K562 (cell line): Measurements from ENCODE around the gene KHNYN. TPM values are rescaled to one million over a fixed set of nuclear protein-coding genes. Genes with fewer than 3 reads are reported as not detected.
A peak's percentile ranks its signal among the peaks of the same experiment; 100 is the strongest.

Source experiments
- ATAC-seq: fragments of 200-7000 bp; cut with Tn5 transposase; 3 replicates; pipeline ENCODE4 v1.9.1; 2020; ENCODE audit warnings: moderate library complexity
- BruUV-seq: library from RNA; stranded (reverse); fragments of 400-500 nt; replicated peaks from 2 replicates; lab custom pipeline; 2021; lab: Mats Ljungman, UMichigan
- CTCF ChIA-PET: fragments of 300-600 bp; formaldehyde crosslinking; extraction: SDS; loops from one replicate; lab custom pipeline; 2021; ENCODE audit warnings: low intra/inter-chr PET ratio; lab: Yijun Ruan, JAX
- POLR2A ChIA-PET: fragments of 300-600, 350-650 bp; sonication (Branson Sonifier 250); formaldehyde crosslinking; extraction: SDS; loops from one replicate; lab custom pipeline; 2021; ENCODE audit warnings: antibody characterized with exemption, inconsistent platforms; lab: Yijun Ruan, JAX
- DNase-seq, 4 experiments: peaks; one replicate each; pipeline versions ENCODE4 v3.0.0 to v3.0.0-alpha.2; 2011 to 2018; ENCODE audit warnings: low spot score in 3 of 4, mixed read lengths in 3 of 4; ENCODE audit errors: extremely low read depth in 1 of 4
- FAIRE-seq: peaks from 2 replicates; lab custom pipeline; 2011; peaks lifted over from hg19 to GRCh38; lab: Jason Lieb, UNC
- H2AFZ ChIP-seq: 2 replicates; pipeline ENCODE4 v1.6.0; 2011; ENCODE audit warnings: low read depth, low read length, control low read depth, inconsistent platforms
- H3K27ac ChIP-seq: fragments of 200-600 bp; 3 replicates; pipeline ENCODE4 v1.8.0; 2011; ENCODE audit warnings: low read depth, mild to moderate bottlenecking, control low read depth, inconsistent platforms, low read length, moderate library complexity, mixed read lengths; ENCODE audit errors: extremely low read depth
- H3K27me3 ChIP-seq, 2 experiments: fragments of 300-600 bp in 1 of 2; 2 replicates in 1 of 2; 3 replicates in 1 of 2; pipeline versions ENCODE4 v1.6.0 to v1.8.0; 2011; ENCODE audit warnings: inconsistent platforms in 2 of 2, low read length in 2 of 2, mild to moderate bottlenecking in 1 of 2, mixed read lengths in 1 of 2, moderate library complexity in 1 of 2; ENCODE audit not compliant: control insufficient read depth in 2 of 2, insufficient read depth in 2 of 2
- H3K36me3 ChIP-seq: fragments of 300-600 bp; 3 replicates; pipeline ENCODE4 v1.8.0; 2011; ENCODE audit warnings: mild to moderate bottlenecking, low read length, inconsistent platforms; ENCODE audit not compliant: control insufficient read depth, insufficient read depth
- H3K4me1 ChIP-seq, 2 experiments: fragments of 200-600 bp in 1 of 2; replicated peaks in 1 of 2; 2 replicates in 1 of 2; 3 replicates in 1 of 2; pipeline versions ENCODE4 v1.5.1 to v1.8.0; 2011; ENCODE audit warnings: inconsistent platforms in 2 of 2, low read length in 2 of 2, mild to moderate bottlenecking in 1 of 2, mixed read lengths in 1 of 2, moderate library complexity in 1 of 2; ENCODE audit not compliant: control insufficient read depth in 2 of 2, insufficient read depth in 2 of 2
- H3K4me2 ChIP-seq: 2 replicates; pipeline ENCODE4 v1.6.1; 2011; ENCODE audit warnings: low read length, control low read depth, inconsistent platforms, mixed read lengths; ENCODE audit not compliant: insufficient read depth
- H3K4me3 ChIP-seq: fragments of 200-600 bp; sonication (generic), shearing (Covaris generic); 2 replicates; pipeline ENCODE4 v1.5.1; 2016; ENCODE audit warnings: control low read depth, inconsistent platforms
- H3K79me2 ChIP-seq: fragments of 200-600 bp; 3 replicates; pipeline ENCODE4 v1.8.0; 2011; ENCODE audit warnings: low read length, inconsistent platforms; ENCODE audit not compliant: control insufficient read depth, insufficient read depth
- H3K9ac ChIP-seq, 2 experiments: 2 replicates each; pipeline versions ENCODE4 v1.6.0 to v1.6.1; 2011; ENCODE audit warnings: low read depth in 2 of 2, low read length in 2 of 2, control low read depth in 1 of 2, inconsistent platforms in 1 of 2, mild to moderate bottlenecking in 1 of 2, mixed read lengths in 1 of 2; ENCODE audit not compliant: insufficient read depth in 1 of 2
- H3K9me1 ChIP-seq: one replicate; pipeline ENCODE4 v1.6.0; 2011; ENCODE audit warnings: inconsistent platforms, mild to moderate bottlenecking, low read length, moderate library complexity; ENCODE audit not compliant: control insufficient read depth, insufficient read depth
- H3K9me3 ChIP-seq: replicated peaks from 2 replicates; pipeline ENCODE4 v1.5.1; 2011; ENCODE audit warnings: low read depth, low read length, inconsistent platforms; ENCODE audit not compliant: control insufficient read depth, insufficient read depth
- H4K20me1 ChIP-seq: replicated peaks from 2 replicates; pipeline ENCODE4 v1.6.1; 2011; ENCODE audit warnings: low read length, inconsistent platforms, mixed read lengths; ENCODE audit not compliant: control insufficient read depth, insufficient read depth
- C11orf30 ChIP-seq: fragments of 450-650 bp; IDR thresholded peaks from 2 replicates; pipeline ENCODE4 v1.6.1; 2016; ENCODE audit warnings: low read depth, mild to moderate bottlenecking
- MAFG ChIP-seq: fragments of 450-650 bp; conservative IDR thresholded peaks from 2 replicates; pipeline ENCODE4 v1.6.1; 2016; ENCODE audit warnings: missing genetic modification characterization, missing compliant biosample characterization
- MAFK ChIP-seq: IDR thresholded peaks from 2 replicates; pipeline ENCODE4 v1.6.1; 2011; ENCODE audit warnings: low read length, improper control_type of control experiment
- ZNF316 ChIP-seq: fragments of 450-650 bp; IDR thresholded peaks from 2 replicates; pipeline ENCODE4 v1.6.1; 2016
- whole genome bisulfite sequencing: fragments of 100-300 bp; shearing (Covaris generic); methylation state at CpG from one replicate; pipeline ENCODE4 v1.1.6; 2016; ENCODE audit warnings: low coverage, mixed read lengths; ENCODE audit not compliant: insufficient coverage; ENCODE audit errors: missing lambda C conversion rate; 5-methylcytosine and 5-hydroxymethylcytosine counted together
- in situ Hi-C: fragments of 300-500 bp; cut with MboI; formaldehyde crosslinking; loops from 4 replicates; pipeline ENCODE4 v1.15.0; 2018; ENCODE audit warnings: inconsistent platforms, mixed read lengths
- intact Hi-C: fragments of 100-400 bp; cut with micrococcal nuclease; formaldehyde crosslinking; loops from 2 replicates; pipeline ENCODE4 v1.14.2; 2022
- polyA plus RNA-seq, 8 experiments: library from polyadenylated mRNA; depleted of rRNA in 4 of 8; stranded (reverse) in 5 of 8; unstranded in 3 of 8; fragments of >200 nt; fragmentation: Nextera tagmentation in 2 of 8; fragmentation: Illumina TruSeq in 1 of 8; extraction: Ambion mirVana in 2 of 8; extraction: Trizol in 1 of 8; gene quantifications; 2 replicates each; pipeline versions ENCODE4 v1.2.1 to v1.2.3, GENCODE V29; 2011 to 2014; ENCODE audit warnings: inconsistent platforms in 1 of 8, missing spikeins in 1 of 8
- total RNA-seq, 7 experiments: library from RNA; depleted of rRNA in 6 of 7; stranded (reverse); fragments of >200 nt in 6 of 7; fragmentation: Illumina TruSeq in 2 of 7; extraction: Trizol in 2 of 7; gene quantifications; 2 replicates each; pipeline versions ENCODE4 v1.2.1 to v1.2.3, GENCODE V29; 2011 to 2021; ENCODE audit warnings: low replicate concordance in 1 of 7
- TF ChIP-seq, protein P1 (sequence below): sonication (generic); formaldehyde crosslinking; IDR thresholded peaks from 2 replicates; pipeline ENCODE4 v1.8.1; 2023; ENCODE audit warnings: mild to moderate bottlenecking, missing genetic modification reagents

KHNYN gene
- total and polyA plus RNA-seq, 9 of the 15 experiments (the other 6 are each of a cell fraction or from before 2014, with no cell fraction given): 0.76 to 26.0 (median 14.1) TPM

DNA sequence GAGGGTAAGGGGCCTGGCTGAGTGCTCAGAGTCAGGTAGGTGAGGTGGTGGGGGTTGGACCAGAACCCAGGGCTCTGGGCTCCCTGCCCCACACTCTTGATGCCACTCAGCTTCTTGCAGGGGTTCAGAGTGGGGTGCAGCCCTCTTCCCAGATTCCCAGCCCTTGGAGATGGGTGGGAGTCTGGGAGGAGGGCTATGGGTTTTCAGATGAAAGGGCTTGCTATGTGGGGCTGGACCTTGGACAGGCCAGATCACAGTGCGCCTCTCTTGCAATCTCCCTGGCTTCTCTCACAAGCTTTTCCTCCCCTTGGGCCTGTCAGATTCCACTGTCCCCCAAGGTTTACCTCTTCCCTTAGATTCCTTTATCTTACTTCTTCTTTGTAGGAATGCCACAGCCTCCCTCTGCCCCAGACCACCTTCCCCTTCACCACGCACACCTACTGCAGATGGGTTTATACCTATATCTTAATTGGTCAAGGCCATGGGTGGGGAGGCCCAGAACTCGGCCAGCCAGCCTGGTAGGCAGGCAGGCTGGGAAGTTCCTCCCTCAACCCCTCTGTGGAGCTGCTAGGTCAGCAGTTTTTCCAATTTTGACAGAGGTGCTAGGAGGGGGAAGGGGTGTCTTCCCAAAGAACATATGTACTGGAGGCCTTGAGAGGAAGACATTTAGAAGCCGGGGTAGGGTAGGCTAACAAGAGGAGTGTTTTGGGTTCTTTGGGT, 29.6 kb upstream of the KHNYN start:
- FAIRE-seq (no peak), DNase-seq (no peak), ATAC-seq (no peak)
- Histone ChIP-seq H3K4me1 (peaks cover 0 to 8% of the 10 kb centered on the region in 2 experiments; a peak in 4 of 5 replicates), H3K36me3 (no peaks in the 10 kb centered on the region; the same call in 2 of the 3 replicates), H3K27ac (no peak overlapping the region), H3K4me3 (no peak overlapping the region), H3K9me1 (no peaks in the 10 kb centered on the region), H3K79me2 (no peaks in the 10 kb centered on the region), H3K27me3 (no peaks in the 10 kb centered on the region), H3K9me3 (no peaks in the 10 kb centered on the region), H3K4me2 (no peak overlapping the region), H4K20me1 (no peaks in the 10 kb centered on the region), H2AFZ (no peak overlapping the region), H3K9ac (no peak overlapping the region)
- CTCF ChIA-PET: no interaction called here
- TF ChIP-seq, protein P1, sequence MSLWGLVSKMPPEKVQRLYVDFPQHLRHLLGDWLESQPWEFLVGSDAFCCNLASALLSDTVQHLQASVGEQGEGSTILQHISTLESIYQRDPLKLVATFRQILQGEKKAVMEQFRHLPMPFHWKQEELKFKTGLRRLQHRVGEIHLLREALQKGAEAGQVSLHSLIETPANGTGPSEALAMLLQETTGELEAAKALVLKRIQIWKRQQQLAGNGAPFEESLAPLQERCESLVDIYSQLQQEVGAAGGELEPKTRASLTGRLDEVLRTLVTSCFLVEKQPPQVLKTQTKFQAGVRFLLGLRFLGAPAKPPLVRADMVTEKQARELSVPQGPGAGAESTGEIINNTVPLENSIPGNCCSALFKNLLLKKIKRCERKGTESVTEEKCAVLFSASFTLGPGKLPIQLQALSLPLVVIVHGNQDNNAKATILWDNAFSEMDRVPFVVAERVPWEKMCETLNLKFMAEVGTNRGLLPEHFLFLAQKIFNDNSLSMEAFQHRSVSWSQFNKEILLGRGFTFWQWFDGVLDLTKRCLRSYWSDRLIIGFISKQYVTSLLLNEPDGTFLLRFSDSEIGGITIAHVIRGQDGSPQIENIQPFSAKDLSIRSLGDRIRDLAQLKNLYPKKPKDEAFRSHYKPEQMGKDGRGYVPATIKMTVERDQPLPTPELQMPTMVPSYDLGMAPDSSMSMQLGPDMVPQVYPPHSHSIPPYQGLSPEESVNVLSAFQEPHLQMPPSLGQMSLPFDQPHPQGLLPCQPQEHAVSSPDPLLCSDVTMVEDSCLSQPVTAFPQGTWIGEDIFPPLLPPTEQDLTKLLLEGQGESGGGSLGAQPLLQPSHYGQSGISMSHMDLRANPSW (CRISPR knock-in tag): no peak
- TF ChIP-seq C11orf30: peak; percentile 70
- peak; percentile 30; the same call in 1 of the 2 replicates for TF ChIP-seq MAFK
- TF ChIP-seq ZNF316: peak; percentile 79
- TF ChIP-seq MAFG (tag): peak; percentile 45; the same call in 1 of the 2 replicates
- no TSS peak for BruUV-seq
- WGBS: 25% methylated on average over 2 of the region's 4 CpGs
- POLR2A ChIA-PET: interaction anchor here (0.5 to 1.2 kb wide), 3 partner anchors 12 to 225 kb away, joined by 3 to 4 read pairs (median 3); no protein-coding TSS in a partner anchor
- in situ Hi-C loops (no loop called here), intact Hi-C loops (no loop called here)
